Measurements from ENCODE around the gene SLC34A1. TPM values are rescaled to one million over a fixed set of nuclear protein-coding genes. Genes with fewer than 3 reads are reported as not detected.

The SLC34A1 gene
- total RNA-seq, 4 donors from 2014 or later = not detected

GRCh38 chr5:177438468-177438867, 54.2 kb downstream of the SLC34A1 start:
- DNase-seq (ENCODE audit: extremely low spot score) = no peak
- H3K4me1 ChIP-seq = no peaks in the 10 kb centered on the region
- no peaks in the 10 kb centered on the region for H3K9me3 ChIP-seq
- TF ChIP-seq POLR2AphosphoS5 (IDR thresholded peaks at IDR 0.05) (no peak), EP300 (IDR thresholded peaks at IDR 0.05) (no peak), POLR2A (IDR thresholded peaks at IDR 0.05; ENCODE audit: low read depth) (no peak)
- TF ChIP-seq, protein P1, sequence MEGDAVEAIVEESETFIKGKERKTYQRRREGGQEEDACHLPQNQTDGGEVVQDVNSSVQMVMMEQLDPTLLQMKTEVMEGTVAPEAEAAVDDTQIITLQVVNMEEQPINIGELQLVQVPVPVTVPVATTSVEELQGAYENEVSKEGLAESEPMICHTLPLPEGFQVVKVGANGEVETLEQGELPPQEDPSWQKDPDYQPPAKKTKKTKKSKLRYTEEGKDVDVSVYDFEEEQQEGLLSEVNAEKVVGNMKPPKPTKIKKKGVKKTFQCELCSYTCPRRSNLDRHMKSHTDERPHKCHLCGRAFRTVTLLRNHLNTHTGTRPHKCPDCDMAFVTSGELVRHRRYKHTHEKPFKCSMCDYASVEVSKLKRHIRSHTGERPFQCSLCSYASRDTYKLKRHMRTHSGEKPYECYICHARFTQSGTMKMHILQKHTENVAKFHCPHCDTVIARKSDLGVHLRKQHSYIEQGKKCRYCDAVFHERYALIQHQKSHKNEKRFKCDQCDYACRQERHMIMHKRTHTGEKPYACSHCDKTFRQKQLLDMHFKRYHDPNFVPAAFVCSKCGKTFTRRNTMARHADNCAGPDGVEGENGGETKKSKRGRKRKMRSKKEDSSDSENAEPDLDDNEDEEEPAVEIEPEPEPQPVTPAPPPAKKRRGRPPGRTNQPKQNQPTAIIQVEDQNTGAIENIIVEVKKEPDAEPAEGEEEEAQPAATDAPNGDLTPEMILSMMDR (IDR thresholded peaks at IDR 0.05) = no peak
- WGBS = 91% methylated on average over 10 of the region's 10 CpGs
- H3K27me3 ChIP-seq = no peaks in the 10 kb centered on the region
- H3K36me3 ChIP-seq = peaks cover 39 to 84% (median 81%) of the 10 kb centered on the region in 4 donors
- intact Hi-C loops (cut with DNase I) = no loop called here
- H3K27ac ChIP-seq (replicated peaks in 1 of 4) = no peak overlapping the region
- no peak overlapping the region for H3K4me3 ChIP-seq

GRCh38 chr5:177439518-177440053, 55.4 kb downstream of the SLC34A1 start:
- intact Hi-C loops (cut with DNase I) = no loop called here
- Histone ChIP-seq H3K27ac (replicated peaks in 1 of 4) (no peak overlapping the region), H3K4me1 (no peaks in the 10 kb centered on the region), H3K4me3 (no peak overlapping the region), H3K36me3 (peaks cover 27 to 73% (median 70%) of the 10 kb centered on the region in 4 donors), H3K9me3 (no peaks in the 10 kb centered on the region), H3K27me3 (no peaks in the 10 kb centered on the region)
- no peak for DNase-seq (ENCODE audit: extremely low spot score)
- no peak for TF ChIP-seq EP300 (IDR thresholded peaks at IDR 0.05)
- TF ChIP-seq, protein P1 (IDR thresholded peaks at IDR 0.05) = no peak
- 97% methylated on average over 4 of the region's 4 CpGs for WGBS

DNA sequence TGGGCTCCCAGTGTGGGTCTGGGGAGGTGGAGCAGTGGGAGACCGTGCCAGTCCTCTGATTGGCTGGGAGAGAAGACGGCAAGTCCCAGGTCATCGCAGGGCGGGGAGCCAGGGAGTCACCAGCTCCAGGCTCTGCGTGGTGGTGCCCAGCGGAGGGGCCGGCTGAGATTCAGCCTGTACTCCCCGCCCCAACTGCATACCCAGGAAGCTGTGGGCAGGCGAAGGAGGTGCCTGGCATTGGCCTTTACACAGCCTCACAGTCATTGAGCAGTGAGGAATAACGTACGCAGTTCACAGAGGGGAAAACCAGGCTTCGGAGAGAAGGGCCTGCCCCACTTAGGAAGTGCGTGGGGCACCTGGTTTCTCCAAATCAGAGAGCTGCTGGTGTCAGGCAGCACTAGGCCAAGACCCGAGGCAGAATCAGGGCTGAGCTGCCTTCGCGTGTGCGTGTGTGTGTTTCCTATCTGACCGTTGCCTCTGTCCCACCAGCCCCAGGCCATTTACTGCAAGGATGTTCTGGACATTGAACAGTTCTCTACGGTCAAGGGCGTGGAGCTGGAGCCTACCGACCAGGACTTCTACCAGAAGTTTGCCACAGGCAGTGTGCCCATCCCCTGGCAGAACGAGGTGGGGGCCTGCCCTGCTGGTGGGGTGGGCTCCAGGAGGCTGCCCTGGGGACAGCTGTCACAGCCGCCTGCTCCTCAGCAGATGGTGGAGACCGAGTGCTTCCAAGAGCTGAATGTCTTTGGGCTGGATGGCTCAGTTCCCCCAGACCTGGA, 56.2 kb downstream of the SLC34A1 start:
- TF ChIP-seq POLR2A (IDR thresholded peaks at IDR 0.05; ENCODE audit: low read depth) = no peak
- TF ChIP-seq POLR2AphosphoS5 (IDR thresholded peaks at IDR 0.05) = no peak
- no peak for TF ChIP-seq EP300 (IDR thresholded peaks at IDR 0.05)
- Histone ChIP-seq H3K4me3 (no peak overlapping the region), H3K27ac (replicated peaks in 1 of 4) (no peak overlapping the region), H3K9me3 (no peaks in the 10 kb centered on the region), H3K4me1 (peaks cover 0 to 2% (median under 1%) of the 10 kb centered on the region in 4 donors), H3K36me3 (peaks cover 20 to 65% (median 62%) of the 10 kb centered on the region in 4 donors), H3K27me3 (no peaks in the 10 kb centered on the region)
- intact Hi-C loops (cut with DNase I) = no loop called here
- no peak for DNase-seq (ENCODE audit: extremely low spot score)
- WGBS = 93% methylated on average over 15 of the region's 24 CpGs

DNA sequence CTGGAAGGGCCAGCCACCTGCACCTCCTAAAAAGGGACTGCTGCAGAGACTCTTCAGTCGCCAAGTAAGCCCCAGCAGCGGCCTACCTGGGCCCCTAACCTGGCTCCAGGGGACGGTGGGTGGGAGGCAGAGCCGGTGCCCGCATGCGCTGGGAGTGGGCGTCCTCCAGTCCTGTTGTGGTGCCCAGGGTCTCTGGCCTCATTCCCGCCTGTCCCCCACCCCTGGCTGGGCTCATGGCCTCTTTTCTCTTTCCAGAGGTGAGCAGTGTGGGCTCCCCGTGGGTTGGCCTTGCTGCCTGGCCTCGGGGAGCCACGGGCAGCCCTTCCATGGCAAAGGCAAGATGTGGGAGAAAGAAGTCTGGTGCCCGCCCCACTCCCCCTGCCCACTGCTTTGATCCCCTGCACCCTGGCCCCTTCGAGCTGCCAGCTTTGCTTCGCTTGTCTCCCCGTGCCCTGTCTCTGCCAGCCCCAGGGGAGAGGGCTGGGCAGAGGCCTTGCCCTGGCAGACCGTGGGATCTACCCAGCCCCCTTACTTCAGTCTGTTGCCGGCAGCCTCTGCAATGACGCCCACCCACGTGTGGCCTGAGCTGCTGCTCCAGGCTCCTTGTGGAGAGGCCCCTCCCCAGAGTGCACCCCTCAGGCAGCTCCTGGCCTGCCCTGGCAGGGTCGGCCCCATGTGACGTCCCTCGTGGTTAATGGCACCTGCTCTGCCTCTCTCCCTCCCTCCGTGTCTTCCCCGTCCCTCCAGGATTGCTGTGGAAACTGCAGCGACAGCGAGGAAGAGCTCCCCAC, 57.0 kb downstream of the SLC34A1 start:
- Histone ChIP-seq H3K27ac (replicated peaks in 1 of 4) (no peak overlapping the region), H3K27me3 (peaks cover 0 to 3% (median 0%) of the 10 kb centered on the region in 4 donors), H3K4me1 (peaks cover 3 to 10% (median 8%) of the 10 kb centered on the region in 4 donors), H3K36me3 (peaks cover 13 to 57% (median 54%) of the 10 kb centered on the region in 4 donors), H3K4me3 (no peak overlapping the region), H3K9me3 (no peaks in the 10 kb centered on the region)
- intact Hi-C loops (cut with DNase I) = no loop called here
- no peak for DNase-seq (ENCODE audit: extremely low spot score)
- TF ChIP-seq EP300 (IDR thresholded peaks at IDR 0.05) = no peak
- TF ChIP-seq POLR2AphosphoS5 (IDR thresholded peaks at IDR 0.05) = no peak
- TF ChIP-seq, protein P1 (IDR thresholded peaks at IDR 0.05) = no peak
- no peak for TF ChIP-seq POLR2A (IDR thresholded peaks at IDR 0.05; ENCODE audit: low read depth)
- WGBS = 87% methylated on average over 14 of the region's 26 CpGs

Measured in esophagus muscularis mucosa (tissue), 4 donors.